Brain microvascular endothelial cell (primary cell): ENCODE results near the gene CAMTA1.

Experiments used
- DNase-seq: peaks from one replicate; pipeline ENCODE4 v3.0.0-alpha.2; 2020
- H3K27ac ChIP-seq: fragments of 250-450 bp; sonication (Bioruptor Pico); 2 replicates; pipeline ENCODE4 v1.5.1; 2020; ENCODE audit warnings: mild to moderate bottlenecking, moderate library complexity
- H3K27me3 ChIP-seq: fragments of 250-450 bp; sonication (Bioruptor Pico); replicated peaks from 2 replicates; pipeline ENCODE4 v1.5.1; 2020; ENCODE audit warnings: mild to moderate bottlenecking
- H3K36me3 ChIP-seq: fragments of 250-450 bp; sonication (Bioruptor Pico); replicated peaks from 2 replicates; pipeline ENCODE4 v1.5.1; 2020; ENCODE audit warnings: mild to moderate bottlenecking
- H3K4me3 ChIP-seq: 2 replicates; pipeline ENCODE4 v1.5.1; 2011; ENCODE audit warnings: low read depth, mild to moderate bottlenecking, control low read depth, low read length, moderate library complexity
- CTCF ChIP-seq: IDR thresholded peaks from 2 replicates; pipeline ENCODE4 v1.5.1; 2011; ENCODE audit warnings: low read depth, mild to moderate bottlenecking, moderate library complexity, low read length, control low read depth, inconsistent platforms; ENCODE audit errors: missing control alignments
- in situ Hi-C: cut with HindIII; loops from 2 replicates; pipeline ENCODE4 v1.10.0; 2017; ENCODE audit warnings: low sequenced_read_pairs, low pct_ligation_motif_present

Gene CAMTA1

GRCh38 chr1:6874298-6874697 lies 89.0 kb downstream of the CAMTA1 start:
- in situ Hi-C loops: no loop called here
- no peaks in the 10 kb centered on the region for H3K36me3 ChIP-seq
- H3K27me3 ChIP-seq: no peaks in the 10 kb centered on the region
- no peak overlapping the region for H3K27ac ChIP-seq
- no peak for DNase-seq
- TF ChIP-seq CTCF: no peak
- H3K4me3 ChIP-seq: no peak overlapping the region

GRCh38 chr1:6880951-6881690 lies 95.9 kb downstream of the CAMTA1 start:
- H3K4me3 ChIP-seq: no peak overlapping the region
- DNase-seq: peak; percentile 12
- no peaks in the 10 kb centered on the region for H3K27me3 ChIP-seq
- H3K27ac ChIP-seq: no peak overlapping the region
- TF ChIP-seq CTCF: no peak
- in situ Hi-C loops: loop anchor here (25.0 kb wide), 1 partner anchor 169 kb away; the partner anchor contains the start of gene DNAJC11
- no peaks in the 10 kb centered on the region for H3K36me3 ChIP-seq

GRCh38 chr1:6882414-6882813 lies 97.2 kb downstream of the CAMTA1 start:
- in situ Hi-C loops: loop anchor here (25.0 kb wide), 1 partner anchor 170 kb away; the partner anchor contains the start of gene DNAJC11
- no peak overlapping the region for H3K27ac ChIP-seq
- no peaks in the 10 kb centered on the region for H3K36me3 ChIP-seq
- TF ChIP-seq CTCF: no peak
- H3K27me3 ChIP-seq: no peaks in the 10 kb centered on the region
- H3K4me3 ChIP-seq: no peak overlapping the region
- no peak for DNase-seq

- DNase-seq: no peak
- H3K4me3 ChIP-seq: no peak overlapping the region
- no peak overlapping the region for H3K27ac ChIP-seq
- no peaks in the 10 kb centered on the region for H3K27me3 ChIP-seq
- no peaks in the 10 kb centered on the region for H3K36me3 ChIP-seq
- in situ Hi-C loops: loop anchor here (25.0 kb wide), 1 partner anchor 172 kb away; the partner anchor contains the start of gene DNAJC11
- TF ChIP-seq CTCF: no peak
Measured at GRCh38 chr1:6884652-6885153, 99.4 kb downstream of the CAMTA1 start.

GRCh38 chr1:6885426-6885825 lies 100.2 kb downstream of the CAMTA1 start:
- Histone ChIP-seq H3K27ac (no peak overlapping the region), H3K27me3 (no peaks in the 10 kb centered on the region), H3K36me3 (no peaks in the 10 kb centered on the region), H3K4me3 (no peak overlapping the region)
- TF ChIP-seq CTCF: no peak
- in situ Hi-C loops: loop anchor here (25.0 kb wide), 1 partner anchor 173 kb away; the partner anchor contains the start of gene DNAJC11
- no peak for DNase-seq
